Neural cell (in vitro differentiated cells): Measurements from ENCODE around the gene DNAJB6. TPM values are rescaled to one million over a fixed set of nuclear protein-coding genes. Genes with fewer than 3 reads are reported as not detected.

Source experiments
- H2AFZ ChIP-seq: fragments of 200-600, 300-800 bp; sonication (generic), shearing (Covaris generic); 2 replicates; pipeline ENCODE4 v1.6.0; 2014; ENCODE audit warnings: low read depth, mild to moderate bottlenecking, antibody characterized with exemption, low read length, moderate library complexity
- H3F3A ChIP-seq: fragments of 200-600 bp; shearing (Covaris generic); 2 replicates; pipeline ENCODE4 v1.6.1; 2016; ENCODE audit warnings: mild to moderate bottlenecking, moderate library complexity, mixed read lengths, antibody characterized with exemption, low read length; ENCODE audit not compliant: insufficient read depth, poor library complexity, severe bottlenecking
- H3K27ac ChIP-seq: fragments of 200-600, 300-800 bp; sonication (generic), shearing (Covaris generic); 2 replicates; pipeline ENCODE4 v1.5.1; 2014; ENCODE audit warnings: mild to moderate bottlenecking, low read length, moderate library complexity
- H3K27me3 ChIP-seq: fragments of 300-800, 200-600 bp; sonication (generic), shearing (Covaris generic); 2 replicates; pipeline ENCODE4 v1.6.0; 2014; ENCODE audit warnings: mild to moderate bottlenecking, low read depth, low read length, moderate library complexity; ENCODE audit not compliant: insufficient read depth
- H3K36me3 ChIP-seq: fragments of 300-800, 200-600 bp; sonication (generic), shearing (Covaris generic); 2 replicates; pipeline ENCODE4 v1.5.1; 2014; ENCODE audit warnings: mild to moderate bottlenecking, antibody characterized with exemption, low read length, moderate library complexity; ENCODE audit not compliant: insufficient read depth
- H3K4me2 ChIP-seq: fragments of 300-800, 200-600 bp; sonication (generic), shearing (Covaris generic); 2 replicates; pipeline ENCODE4 v1.6.0; 2014; ENCODE audit warnings: mild to moderate bottlenecking, low read length
- H3K4me3 ChIP-seq: fragments of 300-800, 200-600 bp; sonication (generic), shearing (Covaris generic); 2 replicates; pipeline ENCODE4 v1.5.1; 2014; ENCODE audit warnings: mild to moderate bottlenecking, low read length, moderate library complexity
- H3K79me2 ChIP-seq: fragments of 200-600 bp; shearing (Covaris generic); replicated peaks from 2 replicates; pipeline ENCODE4 v1.6.0; 2014; ENCODE audit warnings: mild to moderate bottlenecking, low read length, moderate library complexity; ENCODE audit not compliant: insufficient read depth
- H3K9ac ChIP-seq: fragments of 300-800, 200-600 bp; sonication (generic), shearing (Covaris generic); 2 replicates; pipeline ENCODE4 v1.6.1; 2016; ENCODE audit warnings: mild to moderate bottlenecking, low read length, mixed read lengths
- H3K9me2 ChIP-seq: fragments of 200-600 bp; shearing (Covaris generic); 2 replicates; pipeline ENCODE4 v1.6.1; 2016; ENCODE audit warnings: mild to moderate bottlenecking, low read length, mixed read lengths; ENCODE audit not compliant: insufficient read depth
- H3K9me3 ChIP-seq: fragments of 200-600, 300-800 bp; sonication (generic), shearing (Covaris generic); 2 replicates; pipeline ENCODE4 v1.6.1; 2016; ENCODE audit warnings: mild to moderate bottlenecking, mixed run types, low read length, moderate library complexity, mixed read lengths
- H4K20me1 ChIP-seq: fragments of 200-600 bp; shearing (Covaris generic); 2 replicates; pipeline ENCODE4 v1.6.1; 2016; ENCODE audit warnings: mild to moderate bottlenecking, mixed run types; ENCODE audit not compliant: insufficient read depth
- EP300 ChIP-seq: fragments of 450-650 bp; conservative IDR thresholded peaks from 2 replicates; pipeline ENCODE4 v1.6.1; 2014; ENCODE audit warnings: antibody characterized with exemption, mild to moderate bottlenecking, moderate library complexity; ENCODE audit not compliant: poor library complexity, severe bottlenecking
- EZH2 ChIP-seq: fragments of 200-600, 300-800 bp; shearing (Covaris generic), sonication (generic); IDR thresholded peaks from 2 replicates; pipeline ENCODE4 v1.6.1; 2014; ENCODE audit warnings: antibody characterized with exemption, low read length, borderline replicate concordance, mild to moderate bottlenecking; ENCODE audit not compliant: insufficient read depth, poor library complexity, severe bottlenecking
- MXI1 ChIP-seq: fragments of 450-650 bp; conservative IDR thresholded peaks from 2 replicates; pipeline ENCODE4 v1.6.1; 2014; ENCODE audit warnings: antibody characterized with exemption, mild to moderate bottlenecking; ENCODE audit not compliant: poor library complexity, severe bottlenecking
- POLR2AphosphoS5 ChIP-seq: IDR thresholded peaks from 2 replicates; pipeline ENCODE4 v1.6.1; 2012
- RAD21 ChIP-seq: fragments of 450-650 bp; conservative IDR thresholded peaks from 2 replicates; pipeline ENCODE4 v1.6.1; 2014; ENCODE audit warnings: antibody characterized with exemption, mild to moderate bottlenecking, moderate library complexity
- SMC3 ChIP-seq: fragments of 450-650 bp; conservative IDR thresholded peaks from 2 replicates; pipeline ENCODE4 v1.6.1; 2014; ENCODE audit warnings: antibody characterized with exemption, mild to moderate bottlenecking, moderate library complexity; ENCODE audit not compliant: poor library complexity
- TAF1 ChIP-seq: IDR thresholded peaks from 2 replicates; pipeline ENCODE4 v1.6.1; 2012; ENCODE audit warnings: low read depth
- polyA plus RNA-seq: library from polyadenylated mRNA; depleted of rRNA; stranded (reverse); fragments of >200 nt; gene quantifications from 2 replicates; pipeline ENCODE4 v1.2.3, GENCODE V29; 2014
- TF ChIP-seq, protein P1 (sequence below): IDR thresholded peaks from 2 replicates; pipeline ENCODE4 v1.6.1; 2012; ENCODE audit warnings: borderline replicate concordance
- TF ChIP-seq, protein P2 (sequence below): fragments of 450-650 bp; IDR thresholded peaks from 2 replicates; pipeline ENCODE4 v1.5.1; 2014; ENCODE audit warnings: antibody characterized with exemption, mild to moderate bottlenecking, moderate library complexity; ENCODE audit not compliant: poor library complexity, severe bottlenecking

DNAJB6 gene
- polyA plus RNA-seq, 1 donor from 2014 or later: 427 TPM

DNA sequence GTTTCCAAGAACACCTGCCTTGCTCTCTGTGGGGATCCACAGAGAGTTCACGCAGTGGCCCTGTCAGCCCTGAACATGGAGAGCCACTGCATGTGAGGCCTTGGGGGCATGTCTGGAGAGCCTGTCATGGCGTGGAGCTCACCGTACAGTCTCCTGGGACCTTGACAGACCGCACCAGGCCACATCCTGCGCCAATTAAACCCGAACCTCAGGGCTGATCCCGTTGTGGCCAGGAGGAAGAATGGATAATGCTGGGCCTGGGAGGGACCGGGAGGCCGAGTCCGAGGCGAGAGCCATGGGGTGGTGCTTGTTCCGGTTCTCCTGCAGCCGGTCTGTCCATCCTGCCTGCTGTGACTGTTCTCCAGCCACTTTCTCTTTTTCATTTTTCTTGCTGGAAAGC is 68.7 kb downstream of the DNAJB6 start:
- Histone ChIP-seq H2AFZ (no peak overlapping the region), H3K4me3 (no peak overlapping the region), H3K27ac (no peak overlapping the region), H3K79me2 (no peaks in the 10 kb centered on the region), H3K4me2 (no peak overlapping the region), H3K9ac (no peak overlapping the region), H3K36me3 (no peaks in the 10 kb centered on the region), H4K20me1 (no peaks in the 10 kb centered on the region), H3K27me3 (no peaks in the 10 kb centered on the region), H3K9me3 (no peaks in the 10 kb centered on the region), H3F3A (no peaks in the 10 kb centered on the region), H3K9me2 (no peaks in the 10 kb centered on the region)
- no peak for TF ChIP-seq MXI1
- no peak for TF ChIP-seq EZH2
- TF ChIP-seq SMC3: no peak
- TF ChIP-seq, protein P1, sequence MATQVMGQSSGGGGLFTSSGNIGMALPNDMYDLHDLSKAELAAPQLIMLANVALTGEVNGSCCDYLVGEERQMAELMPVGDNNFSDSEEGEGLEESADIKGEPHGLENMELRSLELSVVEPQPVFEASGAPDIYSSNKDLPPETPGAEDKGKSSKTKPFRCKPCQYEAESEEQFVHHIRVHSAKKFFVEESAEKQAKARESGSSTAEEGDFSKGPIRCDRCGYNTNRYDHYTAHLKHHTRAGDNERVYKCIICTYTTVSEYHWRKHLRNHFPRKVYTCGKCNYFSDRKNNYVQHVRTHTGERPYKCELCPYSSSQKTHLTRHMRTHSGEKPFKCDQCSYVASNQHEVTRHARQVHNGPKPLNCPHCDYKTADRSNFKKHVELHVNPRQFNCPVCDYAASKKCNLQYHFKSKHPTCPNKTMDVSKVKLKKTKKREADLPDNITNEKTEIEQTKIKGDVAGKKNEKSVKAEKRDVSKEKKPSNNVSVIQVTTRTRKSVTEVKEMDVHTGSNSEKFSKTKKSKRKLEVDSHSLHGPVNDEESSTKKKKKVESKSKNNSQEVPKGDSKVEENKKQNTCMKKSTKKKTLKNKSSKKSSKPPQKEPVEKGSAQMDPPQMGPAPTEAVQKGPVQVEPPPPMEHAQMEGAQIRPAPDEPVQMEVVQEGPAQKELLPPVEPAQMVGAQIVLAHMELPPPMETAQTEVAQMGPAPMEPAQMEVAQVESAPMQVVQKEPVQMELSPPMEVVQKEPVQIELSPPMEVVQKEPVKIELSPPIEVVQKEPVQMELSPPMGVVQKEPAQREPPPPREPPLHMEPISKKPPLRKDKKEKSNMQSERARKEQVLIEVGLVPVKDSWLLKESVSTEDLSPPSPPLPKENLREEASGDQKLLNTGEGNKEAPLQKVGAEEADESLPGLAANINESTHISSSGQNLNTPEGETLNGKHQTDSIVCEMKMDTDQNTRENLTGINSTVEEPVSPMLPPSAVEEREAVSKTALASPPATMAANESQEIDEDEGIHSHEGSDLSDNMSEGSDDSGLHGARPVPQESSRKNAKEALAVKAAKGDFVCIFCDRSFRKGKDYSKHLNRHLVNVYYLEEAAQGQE: no peak
- no peak for TF ChIP-seq RAD21
- no peak for TF ChIP-seq POLR2AphosphoS5
- no peak for TF ChIP-seq EP300
- TF ChIP-seq, protein P2, sequence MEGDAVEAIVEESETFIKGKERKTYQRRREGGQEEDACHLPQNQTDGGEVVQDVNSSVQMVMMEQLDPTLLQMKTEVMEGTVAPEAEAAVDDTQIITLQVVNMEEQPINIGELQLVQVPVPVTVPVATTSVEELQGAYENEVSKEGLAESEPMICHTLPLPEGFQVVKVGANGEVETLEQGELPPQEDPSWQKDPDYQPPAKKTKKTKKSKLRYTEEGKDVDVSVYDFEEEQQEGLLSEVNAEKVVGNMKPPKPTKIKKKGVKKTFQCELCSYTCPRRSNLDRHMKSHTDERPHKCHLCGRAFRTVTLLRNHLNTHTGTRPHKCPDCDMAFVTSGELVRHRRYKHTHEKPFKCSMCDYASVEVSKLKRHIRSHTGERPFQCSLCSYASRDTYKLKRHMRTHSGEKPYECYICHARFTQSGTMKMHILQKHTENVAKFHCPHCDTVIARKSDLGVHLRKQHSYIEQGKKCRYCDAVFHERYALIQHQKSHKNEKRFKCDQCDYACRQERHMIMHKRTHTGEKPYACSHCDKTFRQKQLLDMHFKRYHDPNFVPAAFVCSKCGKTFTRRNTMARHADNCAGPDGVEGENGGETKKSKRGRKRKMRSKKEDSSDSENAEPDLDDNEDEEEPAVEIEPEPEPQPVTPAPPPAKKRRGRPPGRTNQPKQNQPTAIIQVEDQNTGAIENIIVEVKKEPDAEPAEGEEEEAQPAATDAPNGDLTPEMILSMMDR: no peak
- TF ChIP-seq TAF1: no peak

DNA sequence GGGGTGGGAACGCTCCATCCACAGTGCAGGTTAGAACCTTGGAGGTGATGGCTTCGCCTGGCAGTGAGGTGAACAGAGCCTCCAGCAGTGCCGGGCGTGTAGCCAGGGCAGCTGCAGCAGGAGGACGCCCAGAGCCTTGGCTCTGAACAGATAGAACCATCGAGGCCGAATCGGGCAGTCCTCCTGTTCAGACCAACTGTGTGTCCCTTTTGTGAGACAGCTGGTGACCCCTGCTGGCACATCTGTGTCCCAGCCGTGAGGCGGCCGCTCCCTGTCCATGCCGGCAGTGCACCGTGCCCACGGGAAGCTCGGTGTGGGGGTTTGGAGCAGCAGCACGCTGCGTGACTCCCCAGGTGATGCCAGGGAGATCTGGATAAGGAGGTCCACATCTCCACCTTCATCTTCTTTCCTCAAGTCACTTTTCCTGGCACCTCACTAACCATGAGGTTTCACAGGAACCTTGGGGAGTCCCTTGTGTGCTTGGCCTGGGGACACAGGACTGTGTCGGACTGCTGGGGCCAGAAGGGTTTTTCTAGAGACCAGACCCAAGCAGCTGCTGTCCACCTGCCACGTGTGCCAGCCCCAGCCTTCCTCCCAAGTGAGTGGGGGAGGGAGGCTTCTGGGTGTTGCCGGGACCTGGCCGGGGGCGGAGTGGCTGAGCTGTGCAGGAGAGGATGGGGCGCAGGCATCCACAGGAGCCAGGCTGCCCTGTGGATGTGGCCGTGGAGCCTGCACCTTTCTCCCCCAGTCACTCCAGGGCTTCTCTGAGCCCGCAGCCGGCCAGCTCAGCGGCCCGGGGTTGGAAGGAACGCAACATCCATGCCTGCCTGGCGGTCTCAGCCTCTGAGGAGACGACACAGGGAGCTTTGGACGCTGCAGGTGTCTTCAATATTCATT is 69.4 kb downstream of the DNAJB6 start:
- H3K9me3 ChIP-seq: no peaks in the 10 kb centered on the region
- no peak overlapping the region for H3K4me3 ChIP-seq
- no peak overlapping the region for H2AFZ ChIP-seq
- no peak for TF ChIP-seq RAD21
- TF ChIP-seq SMC3: no peak
- TF ChIP-seq, protein P2: no peak
- no peak for TF ChIP-seq MXI1
- no peak for TF ChIP-seq EP300
- TF ChIP-seq, protein P1: no peak
- no peak for TF ChIP-seq EZH2
- TF ChIP-seq TAF1: no peak
- TF ChIP-seq POLR2AphosphoS5: no peak
- no peaks in the 10 kb centered on the region for H3K9me2 ChIP-seq
- H3K27me3 ChIP-seq: no peaks in the 10 kb centered on the region
- no peaks in the 10 kb centered on the region for H3K79me2 ChIP-seq
- H3F3A ChIP-seq: no peaks in the 10 kb centered on the region
- H4K20me1 ChIP-seq: no peaks in the 10 kb centered on the region
- H3K36me3 ChIP-seq: no peaks in the 10 kb centered on the region
- no peak overlapping the region for H3K27ac ChIP-seq
- H3K9ac ChIP-seq: no peak overlapping the region
- no peak overlapping the region for H3K4me2 ChIP-seq
